Cardiac fibroblast (primary cell): ENCODE results near the gene IRAG1.
"Not testable (repeated sequence)": the region's sequence is repeated elsewhere in the genome, so short reads cannot be mapped to it uniquely, and the experiment has no call there.

Experiments used
- DNase-seq, 2 donors: peaks; one replicate each; pipeline versions ENCODE4 v3.0.0 to v3.0.0-alpha.2; 2010; ENCODE audit warnings: low read depth in 2 of 2
- H3K4me3 ChIP-seq, 2 donors: replicated peaks in 1 of 2; 1 replicate in 1 of 2; 2 replicates in 1 of 2; pipeline ENCODE4 v1.5.1; 2011; ENCODE audit warnings: low read depth in 2 of 2, low read length in 2 of 2, mild to moderate bottlenecking in 2 of 2, moderate library complexity in 1 of 2
- CTCF ChIP-seq: IDR thresholded peaks from one replicate; pipeline ENCODE4 v1.5.1; 2011; ENCODE audit warnings: low read depth, mild to moderate bottlenecking, low read length, inconsistent platforms

IRAG1 gene

GRCh38 chr11:10694486-10695239 lies 1.1 kb upstream of the IRAG1 start:
- no peak overlapping the region for H3K4me3 ChIP-seq
- TF ChIP-seq CTCF: no peak
- peak; percentile 22 to 52 for DNase-seq

GRCh38 chr11:10692531-10693115 lies 932 bp downstream of the IRAG1 start:
- no peak for DNase-seq
- peak overlapping the region; percentile 2 to 6 for H3K4me3 ChIP-seq
- TF ChIP-seq CTCF: no peak

- TF ChIP-seq CTCF: peak; percentile 43
- H3K4me3 ChIP-seq: no peak overlapping the region
- DNase-seq: peak in 1 of 2 donors; percentile 15
Measured at GRCh38 chr11:10688401-10688800, 5.2 kb downstream of the IRAG1 start.

GRCh38 chr11:10686311-10686710 lies 7.2 kb downstream of the IRAG1 start:
- no peak for DNase-seq
- no peak overlapping the region for H3K4me3 ChIP-seq
- TF ChIP-seq CTCF: no peak

- no peak for DNase-seq
- H3K4me3 ChIP-seq: no peak overlapping the region
- no peak for TF ChIP-seq CTCF
Measured at GRCh38 chr11:10683429-10683828, 10.1 kb downstream of the IRAG1 start.

- TF ChIP-seq CTCF: no peak
- no peak for DNase-seq
Measured at GRCh38 chr11:10680956-10681487, 12.5 kb downstream of the IRAG1 start.

GRCh38 chr11:10680279-10680678 lies 13.3 kb downstream of the IRAG1 start:
- DNase-seq: not testable (repeated sequence)

More at GRCh38 chr11:10680956-10681487, 12.5 kb downstream of the IRAG1 start:
- H3K4me3 ChIP-seq: no peak overlapping the region

More at GRCh38 chr11:10680279-10680678, 13.3 kb downstream of the IRAG1 start:
- H3K4me3 ChIP-seq: not testable (repeated sequence)
